K562 (cell line): ENCODE measurements around the gene UBL3. TPM values are rescaled to one million over a fixed set of nuclear protein-coding genes. Genes with fewer than 3 reads are reported as not detected.
A peak's percentile ranks its signal among the peaks of the same experiment; 100 is the strongest.

Experiments
- CHD7 ChIP-seq: fragments of 200-600 bp; sonication (generic); IDR thresholded peaks from one replicate; pipeline ENCODE4 v1.6.1; 2012; ENCODE audit warnings: mild to moderate bottlenecking, low read depth, low read length, inconsistent platforms
- HDAC2 ChIP-seq: fragments of 450-650 bp; IDR thresholded peaks from 2 replicates; pipeline ENCODE4 v1.6.1; 2016; ENCODE audit warnings: mild to moderate bottlenecking
- ID3 ChIP-seq, 2 experiments: fragments of 250-450 bp in 1 of 2; fragments of 450-650 bp in 1 of 2; sonication (Bioruptor Pico) in 1 of 2; IDR thresholded peaks; 2 replicates each; pipeline versions ENCODE4 v1.6.1 to v1.8.0; 2016 to 2021; ENCODE audit warnings: mild to moderate bottlenecking in 2 of 2, moderate library complexity in 2 of 2, missing compliant biosample characterization in 1 of 2, missing genetic modification characterization in 1 of 2
- PCBP1 ChIP-seq: fragments of 200-400 bp; formaldehyde crosslinking; IDR thresholded peaks from 2 replicates; pipeline ENCODE4 v1.6.1; 2018; ENCODE audit warnings: mild to moderate bottlenecking, low read depth, low read length; ENCODE audit not compliant: poor library complexity, severe bottlenecking
- PHF21A ChIP-seq: fragments of 450-650 bp; IDR thresholded peaks from 2 replicates; pipeline ENCODE4 v1.6.1; 2017; ENCODE audit warnings: low read depth, borderline replicate concordance
- RCOR1 ChIP-seq, 2 experiments: IDR thresholded peaks; 2 replicates each; pipeline ENCODE4 v1.6.1; 2012; ENCODE audit warnings: low read depth in 2 of 2, low read length in 2 of 2, borderline replicate concordance in 1 of 2, improper control_type of control experiment in 1 of 2
- SETDB1 ChIP-seq: IDR thresholded peaks from one replicate; pipeline ENCODE4 v1.6.1; 2012; ENCODE audit warnings: low read length, control low read depth, inconsistent platforms
- SIX5 ChIP-seq, 2 experiments: IDR thresholded peaks; 2 replicates each; pipeline ENCODE4 v1.6.1; 2011; ENCODE audit warnings: low read length in 2 of 2, borderline replicate concordance in 1 of 2, low read depth in 1 of 2, mild to moderate bottlenecking in 1 of 2, moderate library complexity in 1 of 2; ENCODE audit not compliant: insufficient read depth in 1 of 2
- SREBF1 ChIP-seq: fragments of 150-350 bp; IDR thresholded peaks from 2 replicates; pipeline ENCODE4 v1.6.1; 2014; ENCODE audit warnings: antibody characterized with exemption, low read depth, low read length, borderline replicate concordance
- YBX1 ChIP-seq: fragments of 450-650 bp; IDR thresholded peaks from 2 replicates; pipeline ENCODE4 v1.7.1; 2016; ENCODE audit warnings: mild to moderate bottlenecking
- ZKSCAN1 ChIP-seq: fragments of 150-350 bp; IDR thresholded peaks from 2 replicates; pipeline ENCODE4 v1.6.1; 2016; ENCODE audit warnings: low read depth, low read length
- ZNF316 ChIP-seq: fragments of 450-650 bp; IDR thresholded peaks from 2 replicates; pipeline ENCODE4 v1.6.1; 2016
- ZNF347 ChIP-seq: fragments of 450-650 bp; formaldehyde crosslinking; IDR thresholded peaks from 2 replicates; pipeline ENCODE4 v1.4.0; 2020; ENCODE audit warnings: low read depth, mild to moderate bottlenecking, moderate library complexity
- ZNF57 ChIP-seq: fragments of 450-650 bp; formaldehyde crosslinking; IDR thresholded peaks from 2 replicates; pipeline ENCODE4 v1.4.0; 2020; ENCODE audit warnings: mild to moderate bottlenecking, moderate library complexity
- ZNF644 ChIP-seq: fragments of 200-800 bp; sonication (Bioruptor generic); IDR thresholded peaks from 2 replicates; pipeline ENCODE4 v1.6.1; 2016; ENCODE audit warnings: low read depth, missing genetic modification characterization, missing compliant biosample characterization
- polyA plus RNA-seq, 8 experiments: library from polyadenylated mRNA; depleted of rRNA in 4 of 8; stranded (reverse) in 5 of 8; unstranded in 3 of 8; fragments of >200 nt; fragmentation: Nextera tagmentation in 2 of 8; fragmentation: Illumina TruSeq in 1 of 8; extraction: Ambion mirVana in 2 of 8; extraction: Trizol in 1 of 8; gene quantifications; 2 replicates each; pipeline versions ENCODE4 v1.2.1 to v1.2.3, GENCODE V29; 2011 to 2014; ENCODE audit warnings: inconsistent platforms in 1 of 8, missing spikeins in 1 of 8
- total RNA-seq, 7 experiments: library from RNA; depleted of rRNA in 6 of 7; stranded (reverse); fragments of >200 nt in 6 of 7; fragmentation: Illumina TruSeq in 2 of 7; extraction: Trizol in 2 of 7; gene quantifications; 2 replicates each; pipeline versions ENCODE4 v1.2.1 to v1.2.3, GENCODE V29; 2011 to 2021; ENCODE audit warnings: low replicate concordance in 1 of 7

The UBL3 gene
- total and polyA plus RNA-seq, 9 of the 15 experiments (the other 6 are each of a cell fraction or from before 2014, with no cell fraction given): 0.64 to 2.4 (median 1.8) TPM

- TF ChIP-seq CHD7 (no peak), ID3 (CRISPR knock-in tag; IDR thresholded peaks at IDR 0.05) (no peak), ID3 (tag; IDR thresholded peaks at IDR 0.05) (no peak), HDAC2 (no peak), SREBF1 (no peak), ZNF644 (tag) (no peak), PHF21A (no peak), SIX5 (IDR thresholded peaks at IDR 0.05; ENCODE audit: borderline replicate concordance in 1 of 2, insufficient read depth in 1 of 2, low read depth in 1 of 2, low read length in 2 of 2) (peak; percentile 58 to 69), PCBP1 (no peak), ZNF347 (CRISPR knock-in tag) (no peak), YBX1 (no peak), ZNF316 (no peak), SETDB1 (no peak), RCOR1 (IDR thresholded peaks at IDR 0.05; ENCODE audit: borderline replicate concordance in 1 of 2, low read depth in 2 of 2, low read length in 2 of 2) (no peak), ZKSCAN1 (no peak), ZNF57 (no peak)
Measured at GRCh38 chr13:29850213-29850898, at the start of gene UBL3 (continued).
